AG09309 (cell line): ENCODE data around the gene TYROBP.

Experiments
- DNase-seq: peaks from one replicate; pipeline ENCODE4 v3.0.0-alpha.2; 2010; ENCODE audit warnings: low read depth
- H3K4me3 ChIP-seq: 2 replicates; pipeline ENCODE4 v1.5.1; 2011; ENCODE audit warnings: mild to moderate bottlenecking, low read depth, low read length, moderate library complexity; ENCODE audit not compliant: control insufficient read depth
- TF ChIP-seq, protein P1 (sequence below): IDR thresholded peaks from 2 replicates; pipeline ENCODE4 v1.5.1; 2011; ENCODE audit warnings: mild to moderate bottlenecking, low read depth, low read length, inconsistent platforms; ENCODE audit not compliant: insufficient read depth, control insufficient read depth; ENCODE audit errors: missing control alignments

Gene TYROBP

DNA sequence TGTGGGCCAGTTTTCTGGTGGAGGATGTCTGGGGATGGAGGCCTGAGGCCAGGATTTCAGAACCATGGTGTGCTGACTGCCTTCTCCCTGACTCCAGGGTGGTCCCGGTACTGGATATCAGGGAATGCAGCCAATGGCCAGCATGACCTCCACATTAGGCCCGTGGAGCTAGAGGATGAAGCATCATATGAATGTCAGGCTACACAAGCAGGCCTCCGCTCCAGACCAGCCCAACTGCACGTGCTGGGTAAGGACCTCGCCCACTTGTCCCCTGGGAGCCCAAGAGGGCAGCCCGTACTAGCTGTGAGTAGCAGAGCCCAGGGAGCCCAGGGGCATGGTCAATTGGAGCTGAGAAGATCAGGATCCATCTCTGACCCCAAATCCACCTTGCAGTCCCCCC is 49.8 kb downstream of the TYROBP start:
- no peak for DNase-seq
- no peak overlapping the region for H3K4me3 ChIP-seq
- TF ChIP-seq, protein P1, sequence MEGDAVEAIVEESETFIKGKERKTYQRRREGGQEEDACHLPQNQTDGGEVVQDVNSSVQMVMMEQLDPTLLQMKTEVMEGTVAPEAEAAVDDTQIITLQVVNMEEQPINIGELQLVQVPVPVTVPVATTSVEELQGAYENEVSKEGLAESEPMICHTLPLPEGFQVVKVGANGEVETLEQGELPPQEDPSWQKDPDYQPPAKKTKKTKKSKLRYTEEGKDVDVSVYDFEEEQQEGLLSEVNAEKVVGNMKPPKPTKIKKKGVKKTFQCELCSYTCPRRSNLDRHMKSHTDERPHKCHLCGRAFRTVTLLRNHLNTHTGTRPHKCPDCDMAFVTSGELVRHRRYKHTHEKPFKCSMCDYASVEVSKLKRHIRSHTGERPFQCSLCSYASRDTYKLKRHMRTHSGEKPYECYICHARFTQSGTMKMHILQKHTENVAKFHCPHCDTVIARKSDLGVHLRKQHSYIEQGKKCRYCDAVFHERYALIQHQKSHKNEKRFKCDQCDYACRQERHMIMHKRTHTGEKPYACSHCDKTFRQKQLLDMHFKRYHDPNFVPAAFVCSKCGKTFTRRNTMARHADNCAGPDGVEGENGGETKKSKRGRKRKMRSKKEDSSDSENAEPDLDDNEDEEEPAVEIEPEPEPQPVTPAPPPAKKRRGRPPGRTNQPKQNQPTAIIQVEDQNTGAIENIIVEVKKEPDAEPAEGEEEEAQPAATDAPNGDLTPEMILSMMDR, result no peak

GRCh38 chr19:35856546-35857149 is 51.4 kb downstream of the TYROBP start, which contains the start of gene KIRREL2:
Gene KIRREL2 (plus strand): TSS chr19:35856911. CDS start chr19:35857120, 209 bp downstream.
- DNase-seq, result no peak
- TF ChIP-seq, protein P1, result no peak
- peak within 1 kb of the TSS; percentile 42 for H3K4me3 ChIP-seq
